ENCODE data around the gene TECTA. TPM values are rescaled to one million over a fixed set of nuclear protein-coding genes. Genes with fewer than 3 reads are reported as not detected.

Gene TECTA
- total and polyA plus RNA-seq, 2 donors (not counting 1 experiment from before 2014, with no cell fraction given), result 0.30 to 0.33 TPM

DNA sequence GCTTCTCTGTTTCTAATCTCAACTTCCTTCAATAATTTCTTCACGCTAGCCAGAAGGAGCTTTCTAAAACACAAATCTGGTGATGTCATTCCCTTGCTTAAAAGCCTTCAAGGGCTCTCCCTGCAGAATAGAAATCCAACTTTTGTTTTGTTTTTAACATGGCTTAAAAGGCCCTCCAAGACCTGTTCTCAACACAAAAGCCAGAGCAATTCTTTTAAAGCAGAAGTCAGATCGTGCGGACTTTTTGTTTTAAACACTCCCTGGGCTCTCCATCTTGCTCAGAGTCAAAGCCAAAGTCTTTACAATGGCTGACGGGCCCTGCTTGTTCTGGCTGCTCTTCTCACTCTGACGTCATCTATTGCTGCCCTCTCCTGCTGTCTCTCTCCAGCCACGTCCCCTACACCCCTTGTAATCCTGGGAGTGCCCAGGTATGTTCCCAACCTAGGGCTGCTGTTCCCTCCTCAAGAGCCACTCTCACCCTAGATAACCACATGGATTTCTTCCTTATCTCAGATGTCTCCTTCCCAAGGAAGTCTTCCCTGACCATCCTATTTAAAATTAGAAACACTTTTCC, 22.5 kb downstream of the TECTA start:
- H3K9me3 ChIP-seq (ENCODE audit: control insufficient read depth, insufficient read depth, low read depth, low read length), result no peaks in the 10 kb centered on the region
- H3K36me3 ChIP-seq (ENCODE audit: control insufficient read depth, insufficient read depth, low read length), result no peaks in the 10 kb centered on the region
- no peak overlapping the region for H3K4me3 ChIP-seq (replicated peaks in 1 of 4; ENCODE audit: control extremely low read depth in 1 of 4, insufficient read depth in 1 of 4, low read depth in 3 of 4, low read length in 4 of 4)
- H3K4me2 ChIP-seq (ENCODE audit: extremely low read depth, insufficient read depth, low read length), result no peak overlapping the region
- no peak overlapping the region for H2AFZ ChIP-seq (ENCODE audit: low read length)
- H3K9ac ChIP-seq (ENCODE audit: insufficient read depth, low read length), result no peak overlapping the region
- no peak for TF ChIP-seq CTCF (conservative IDR thresholded peaks at IDR 0.05 in 1 of 2, IDR thresholded peaks at IDR 0.05 in 1 of 2; ENCODE audit: low read depth in 1 of 2, low read length in 2 of 2)
- no peak for TF ChIP-seq EZH2 (IDR thresholded peaks at IDR 0.05; ENCODE audit: low read length, missing control alignments)
- no peaks in the 10 kb centered on the region for H3K27me3 ChIP-seq (ENCODE audit: control insufficient read depth, insufficient read depth, low read length)
- no peaks in the 10 kb centered on the region for H4K20me1 ChIP-seq (ENCODE audit: control insufficient read depth, extremely low read depth, insufficient read depth, low read length)
- no peak overlapping the region for H3K27ac ChIP-seq (ENCODE audit: insufficient read depth, low read length)
- no peaks in the 10 kb centered on the region for H3K4me1 ChIP-seq (ENCODE audit: control insufficient read depth, extremely low read depth, insufficient read depth, low read length)
- no peaks in the 10 kb centered on the region for H3K79me2 ChIP-seq (ENCODE audit: control insufficient read depth, insufficient read depth, low read length)
- no peak for DNase-seq (ENCODE audit: low read depth in 2 of 2)

- no peak overlapping the region for H3K9ac ChIP-seq (ENCODE audit: insufficient read depth, low read length)
- H3K79me2 ChIP-seq (ENCODE audit: control insufficient read depth, insufficient read depth, low read length), result no peaks in the 10 kb centered on the region
- no peak overlapping the region for H2AFZ ChIP-seq (ENCODE audit: low read length)
- DNase-seq (ENCODE audit: low read depth in 2 of 2), result no peak
- no peaks in the 10 kb centered on the region for H3K4me1 ChIP-seq (ENCODE audit: control insufficient read depth, extremely low read depth, insufficient read depth, low read length)
- no peaks in the 10 kb centered on the region for H4K20me1 ChIP-seq (ENCODE audit: control insufficient read depth, extremely low read depth, insufficient read depth, low read length)
- no peaks in the 10 kb centered on the region for H3K27me3 ChIP-seq (ENCODE audit: control insufficient read depth, insufficient read depth, low read length)
- no peak overlapping the region for H3K4me2 ChIP-seq (ENCODE audit: extremely low read depth, insufficient read depth, low read length)
- TF ChIP-seq EZH2 (IDR thresholded peaks at IDR 0.05; ENCODE audit: low read length, missing control alignments) (no peak), CTCF (conservative IDR thresholded peaks at IDR 0.05 in 1 of 2, IDR thresholded peaks at IDR 0.05 in 1 of 2; ENCODE audit: low read depth in 1 of 2, low read length in 2 of 2) (no peak)
- H3K4me3 ChIP-seq (replicated peaks in 1 of 4; ENCODE audit: control extremely low read depth in 1 of 4, insufficient read depth in 1 of 4, low read depth in 3 of 4, low read length in 4 of 4), result no peak overlapping the region
- no peaks in the 10 kb centered on the region for H3K9me3 ChIP-seq (ENCODE audit: control insufficient read depth, insufficient read depth, low read depth, low read length)
- H3K27ac ChIP-seq (ENCODE audit: insufficient read depth, low read length), result no peak overlapping the region
- no peaks in the 10 kb centered on the region for H3K36me3 ChIP-seq (ENCODE audit: control insufficient read depth, insufficient read depth, low read length)
Measured at GRCh38 chr11:121127809-121128208, 26.8 kb downstream of the TECTA start.

DNA sequence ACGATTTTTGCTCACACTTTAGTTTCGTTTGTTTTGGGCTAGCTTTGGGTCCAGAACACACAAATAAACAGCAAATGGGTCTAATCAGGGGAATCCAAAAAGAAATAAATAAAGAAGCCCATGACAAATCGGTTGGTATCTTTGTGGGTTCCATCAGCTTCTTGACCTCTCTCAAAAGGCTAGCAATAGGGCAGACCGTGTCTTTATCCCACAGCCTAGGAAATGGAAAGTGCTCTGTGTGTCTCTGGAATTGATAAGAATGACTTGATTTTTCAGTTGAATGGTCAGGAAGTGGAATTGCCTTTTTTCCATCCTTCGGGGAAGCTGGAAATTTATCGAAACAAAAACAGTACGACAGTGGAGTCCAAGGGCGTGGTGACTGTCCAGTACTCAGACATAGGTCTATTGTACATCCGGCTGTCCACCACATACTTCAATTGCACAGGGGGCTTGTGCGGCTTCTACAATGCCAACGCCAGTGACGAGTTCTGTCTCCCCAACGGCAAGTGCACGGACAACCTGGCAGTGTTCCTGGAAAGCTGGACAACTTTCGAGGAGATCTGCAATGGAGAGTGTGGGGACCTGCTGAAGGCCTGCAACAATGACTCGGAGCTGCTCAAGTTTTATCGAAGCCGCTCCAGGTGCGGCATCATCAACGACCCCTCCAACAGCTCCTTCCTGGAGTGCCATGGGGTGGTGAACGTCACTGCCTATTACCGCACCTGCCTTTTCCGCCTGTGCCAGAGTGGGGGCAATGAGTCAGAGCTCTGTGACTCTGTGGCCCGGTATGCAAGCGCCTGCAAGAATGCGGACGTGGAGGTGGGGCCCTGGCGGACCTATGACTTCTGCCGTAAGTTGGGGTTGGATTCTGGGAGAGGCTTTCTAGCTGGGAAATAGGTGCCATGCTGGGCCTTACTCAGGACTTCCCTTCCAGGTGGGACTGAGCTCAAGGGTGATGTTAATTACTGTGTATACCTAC, 28.6 kb downstream of the TECTA start:
- no peaks in the 10 kb centered on the region for H4K20me1 ChIP-seq (ENCODE audit: control insufficient read depth, extremely low read depth, insufficient read depth, low read length)
- H3K4me2 ChIP-seq (ENCODE audit: extremely low read depth, insufficient read depth, low read length), result no peak overlapping the region
- H3K9me3 ChIP-seq (ENCODE audit: control insufficient read depth, insufficient read depth, low read depth, low read length), result no peaks in the 10 kb centered on the region
- H2AFZ ChIP-seq (ENCODE audit: low read length), result no peak overlapping the region
- no peaks in the 10 kb centered on the region for H3K27me3 ChIP-seq (ENCODE audit: control insufficient read depth, insufficient read depth, low read length)
- H3K4me3 ChIP-seq (replicated peaks in 1 of 4; ENCODE audit: control extremely low read depth in 1 of 4, insufficient read depth in 1 of 4, low read depth in 3 of 4, low read length in 4 of 4), result no peak overlapping the region
- H3K27ac ChIP-seq (ENCODE audit: insufficient read depth, low read length), result no peak overlapping the region
- no peak overlapping the region for H3K9ac ChIP-seq (ENCODE audit: insufficient read depth, low read length)
- DNase-seq (ENCODE audit: low read depth in 2 of 2), result no peak
- no peaks in the 10 kb centered on the region for H3K4me1 ChIP-seq (ENCODE audit: control insufficient read depth, extremely low read depth, insufficient read depth, low read length)
- no peaks in the 10 kb centered on the region for H3K79me2 ChIP-seq (ENCODE audit: control insufficient read depth, insufficient read depth, low read length)
- TF ChIP-seq EZH2 (IDR thresholded peaks at IDR 0.05; ENCODE audit: low read length, missing control alignments) (no peak), CTCF (conservative IDR thresholded peaks at IDR 0.05 in 1 of 2, IDR thresholded peaks at IDR 0.05 in 1 of 2; ENCODE audit: low read depth in 1 of 2, low read length in 2 of 2) (no peak)
- H3K36me3 ChIP-seq (ENCODE audit: control insufficient read depth, insufficient read depth, low read length), result no peaks in the 10 kb centered on the region
